MCF 10A (cell line): Measurements from ENCODE around the gene PYDC1. TPM values are rescaled to one million over a fixed set of nuclear protein-coding genes. Genes with fewer than 3 reads are reported as not detected.
"Not testable (repeated sequence)": the region's sequence is repeated elsewhere in the genome, so short reads cannot be mapped to it uniquely, and the experiment has no call there.

Experiments
- BruUV-seq: library from RNA; stranded (reverse); fragments of 400-500 nt; replicated peaks from 2 replicates; lab custom pipeline; 2021; lab: Mats Ljungman, UMichigan
- CTCF ChIA-PET: fragments of 300-600 bp; sonication (Branson Sonifier 250); formaldehyde crosslinking; extraction: SDS; loops from one replicate; lab custom pipeline; 2021; ENCODE audit warnings: antibody characterized with exemption, inconsistent platforms; lab: Yijun Ruan, JAX
- POLR2A ChIA-PET: fragments of 300-600, 350-650 bp; sonication (Branson Sonifier 250); formaldehyde crosslinking; extraction: SDS; loops from one replicate; lab custom pipeline; 2020; ENCODE audit warnings: antibody characterized with exemption, inconsistent platforms; lab: Yijun Ruan, JAX
- DNase-seq: peaks from one replicate; pipeline ENCODE4 v3.0.0-alpha.2; 2018; ENCODE audit not compliant: unreplicated experiment
- H3K27ac Mint-ChIP-seq: one replicate; pipeline ENCODE4 v1.8.0; 2022; ENCODE audit warnings: mild to moderate bottlenecking, low read depth, mixed read lengths; ENCODE audit not compliant: unreplicated experiment
- H3K27me3 Mint-ChIP-seq: one replicate; pipeline ENCODE4 v1.8.0; 2022; ENCODE audit warnings: mixed read lengths; ENCODE audit not compliant: insufficient read depth, unreplicated experiment
- H3K36me3 Mint-ChIP-seq: one replicate; pipeline ENCODE4 v1.8.0; 2022; ENCODE audit warnings: mild to moderate bottlenecking, moderate library complexity, mixed read lengths; ENCODE audit not compliant: insufficient read depth, unreplicated experiment
- H3K4me1 Mint-ChIP-seq: one replicate; pipeline ENCODE4 v1.8.0; 2022; ENCODE audit warnings: mixed read lengths; ENCODE audit not compliant: insufficient read depth, unreplicated experiment
- H3K4me3 Mint-ChIP-seq: one replicate; pipeline ENCODE4 v1.8.0; 2022; ENCODE audit warnings: mild to moderate bottlenecking, moderate library complexity, mixed read lengths; ENCODE audit not compliant: unreplicated experiment
- H3K9me3 Mint-ChIP-seq: one replicate; pipeline ENCODE4 v1.8.0; 2022; ENCODE audit warnings: mixed read lengths; ENCODE audit not compliant: unreplicated experiment
- CTCF ChIP-seq: fragments of 200-600 bp; IDR thresholded peaks from one replicate; pipeline ENCODE4 v1.8.0; 2022; ENCODE audit warnings: antibody characterized with exemption, mild to moderate bottlenecking; ENCODE audit not compliant: unreplicated experiment
- intact Hi-C: fragments of 100-400 bp; cut with micrococcal nuclease; formaldehyde crosslinking; loops from 2 replicates; pipeline ENCODE4 v1.14.1; 2022
- total RNA-seq: library from RNA; stranded (reverse); gene quantifications from 2 replicates; pipeline ENCODE4 v1.2.3, GENCODE V29; 2022

PYDC1 gene
- total RNA-seq, 1 experiment from 2014 or later, result not detected

GRCh38 chr16:31196324-31197088, 20.4 kb downstream of the PYDC1 start:
- H3K27ac Mint-ChIP-seq, result no peak overlapping the region
- H3K36me3 Mint-ChIP-seq, result peaks cover 66% of the 10 kb centered on the region
- peaks cover 8% of the 10 kb centered on the region for H3K4me1 Mint-ChIP-seq

GRCh38 chr16:31195861-31196260, 21.1 kb downstream of the PYDC1 start:
- intact Hi-C loops, BruUV-seq, H3K4me3 Mint-ChIP-seq, H3K27ac Mint-ChIP-seq, CTCF ChIA-PET, H3K27me3 Mint-ChIP-seq, H3K4me1 Mint-ChIP-seq, DNase-seq, H3K9me3 Mint-ChIP-seq: not testable (repeated sequence)
- POLR2A ChIA-PET, result interaction anchor here (1.5 to 2.4 kb wide), 3 partner anchors 10 to 16 kb away, joined by 5 to 7 read pairs (median 7); partner anchors contain the start of gene FUS
- H3K36me3 Mint-ChIP-seq, result peaks cover 73% of the 10 kb centered on the region

More at GRCh38 chr16:31196324-31197088, 20.4 kb downstream of the PYDC1 start:
- H3K27me3 Mint-ChIP-seq, result no peaks in the 10 kb centered on the region
- ChIA-PET CTCF (no interaction called here), POLR2A (interaction anchor here (0.7 to 2.4 kb wide), 5 partner anchors 11 to 40 kb away, joined by 3 to 7 read pairs (median 5); partner anchors contain the start of gene FUS)
- no TSS peak for BruUV-seq
- no peaks in the 10 kb centered on the region for H3K9me3 Mint-ChIP-seq
- no peak overlapping the region for H3K4me3 Mint-ChIP-seq
- DNase-seq, result no peak
- TF ChIP-seq CTCF, result no peak
- intact Hi-C loops, result no loop called here

GRCh38 chr16:31194898-31195297, 22.0 kb downstream of the PYDC1 start:
- no peak overlapping the region for H3K4me3 Mint-ChIP-seq
- peaks cover 82% of the 10 kb centered on the region for H3K36me3 Mint-ChIP-seq
- POLR2A ChIA-PET, result interaction anchor here (1.5 kb wide), 1 partner anchor 15 kb away, joined by 7 read pairs; the partner anchor contains the start of gene FUS

GRCh38 chr16:31193874-31194273, 23.1 kb downstream of the PYDC1 start:
- Mint-ChIP-seq H3K27me3 (no peaks in the 10 kb centered on the region), H3K36me3 (peaks cover 93% of the 10 kb centered on the region), H3K9me3 (no peaks in the 10 kb centered on the region), H3K4me3 (no peak overlapping the region), H3K27ac (no peak overlapping the region), H3K4me1 (no peaks in the 10 kb centered on the region)
- no TSS peak for BruUV-seq
- TF ChIP-seq CTCF, result no peak
- no peak for DNase-seq
- ChIA-PET POLR2A (interaction anchor here (1.3 kb wide), 1 partner anchor 14 kb away, joined by 3 read pairs; the partner anchor contains the start of gene FUS), CTCF (interaction anchor here (0.6 to 1.5 kb wide), 5 partner anchors 10 to 210 kb away, joined by 3 to 6 read pairs (median 4); no protein-coding TSS in a partner anchor)
- intact Hi-C loops, result no loop called here

More at GRCh38 chr16:31194898-31195297, 22.0 kb downstream of the PYDC1 start:
- BruUV-seq, result no TSS peak
- intact Hi-C loops, result no loop called here
- Mint-ChIP-seq H3K4me1 (no peaks in the 10 kb centered on the region), H3K9me3 (no peaks in the 10 kb centered on the region), H3K27ac (no peak overlapping the region), H3K27me3 (no peaks in the 10 kb centered on the region)
- no peak for TF ChIP-seq CTCF
- no peak for DNase-seq
- CTCF ChIA-PET, result no interaction called here
